ENCODE results near the gene SMIM41.
"Not testable (repeated sequence)": the region's sequence is repeated elsewhere in the genome, so short reads cannot be mapped to it uniquely, and the experiment has no call there.

Gene SMIM41

DNA sequence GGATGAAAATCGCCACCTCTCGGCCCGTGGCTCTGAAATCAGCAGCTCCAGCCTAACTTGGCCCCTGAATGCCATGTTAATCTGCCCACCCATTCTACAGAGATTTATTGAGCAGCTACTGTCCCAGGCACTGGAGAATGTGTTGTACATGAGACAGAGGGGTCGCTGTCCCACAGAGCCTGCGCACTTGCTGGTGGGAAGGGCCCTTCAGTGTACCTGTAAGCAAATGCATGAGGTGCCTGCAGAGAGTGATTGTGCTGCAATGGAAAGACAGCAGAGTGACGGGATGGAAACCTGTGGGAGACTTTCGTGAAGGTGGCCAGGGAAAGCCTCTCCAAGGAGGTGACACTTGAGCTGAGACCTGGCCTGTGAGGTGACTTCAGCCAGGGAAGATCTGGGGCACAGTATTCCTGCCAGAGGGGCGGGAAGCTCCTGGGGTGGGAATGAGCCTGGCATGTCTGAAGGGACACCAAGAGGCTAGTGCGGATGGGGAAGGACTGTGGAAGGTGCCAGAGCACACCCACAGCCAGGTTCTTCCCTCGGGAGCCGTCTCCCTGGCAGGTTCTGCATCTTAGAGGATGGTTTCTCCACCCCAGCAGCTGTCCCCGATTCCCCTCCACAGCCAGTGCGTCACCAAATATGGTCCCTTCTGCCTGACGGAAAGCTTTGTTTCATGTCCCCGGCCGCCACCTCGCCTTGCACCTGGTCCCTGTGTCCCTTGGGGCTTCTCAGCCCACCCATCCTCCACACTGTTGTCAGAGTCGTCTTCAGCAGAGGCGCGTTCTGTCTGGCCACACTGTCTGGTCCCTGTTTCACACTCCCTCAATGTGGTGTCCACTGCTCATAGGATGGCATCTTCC is 8.7 kb downstream of the SMIM41 start:
- peak; percentile 54 for DNase-seq

DNA sequence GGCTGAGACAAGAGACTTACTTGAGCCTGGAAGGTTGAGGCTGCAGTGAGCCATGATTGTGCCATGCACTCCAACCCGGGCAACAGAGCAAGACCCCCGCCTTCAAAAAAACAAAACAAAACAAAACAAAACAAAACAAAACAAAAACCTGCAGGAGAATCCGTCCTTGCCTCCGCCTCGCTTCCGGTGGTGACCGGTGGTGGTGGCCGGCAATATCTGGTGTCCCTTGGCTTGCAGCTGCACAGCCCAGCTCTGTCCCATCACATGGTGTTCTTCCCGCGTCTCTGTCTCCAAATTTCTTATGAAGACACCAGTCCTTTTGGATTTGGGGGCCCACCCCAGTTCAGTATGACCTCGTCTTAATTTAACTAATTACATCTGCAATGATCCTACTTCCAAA is 10.0 kb downstream of the SMIM41 start:
- DNase-seq = no peak

DNA sequence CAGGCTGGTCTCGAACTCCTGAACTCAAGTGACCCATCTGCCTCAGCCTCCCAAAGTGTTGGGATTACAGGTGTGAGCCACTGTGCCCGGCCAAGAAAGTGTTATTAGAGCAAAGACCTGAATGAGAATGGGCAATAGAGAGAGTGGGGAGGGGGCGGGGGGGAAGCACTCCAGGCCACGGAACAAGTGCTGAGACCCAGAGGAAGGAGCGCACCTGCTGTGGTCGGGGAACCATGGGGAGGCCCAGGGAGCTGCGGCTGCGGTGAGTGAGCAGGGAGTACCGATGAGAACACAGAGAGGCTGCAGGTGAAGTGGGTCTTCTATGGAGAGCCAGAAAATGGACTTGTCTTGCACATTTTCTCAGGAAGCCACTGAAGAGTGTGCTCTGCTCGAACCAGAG is 10.8 kb downstream of the SMIM41 start:
- no peak for DNase-seq

GRCh38 chr12:52091061-52091460 is 11.6 kb downstream of the SMIM41 start:
- DNase-seq = no peak

DNA sequence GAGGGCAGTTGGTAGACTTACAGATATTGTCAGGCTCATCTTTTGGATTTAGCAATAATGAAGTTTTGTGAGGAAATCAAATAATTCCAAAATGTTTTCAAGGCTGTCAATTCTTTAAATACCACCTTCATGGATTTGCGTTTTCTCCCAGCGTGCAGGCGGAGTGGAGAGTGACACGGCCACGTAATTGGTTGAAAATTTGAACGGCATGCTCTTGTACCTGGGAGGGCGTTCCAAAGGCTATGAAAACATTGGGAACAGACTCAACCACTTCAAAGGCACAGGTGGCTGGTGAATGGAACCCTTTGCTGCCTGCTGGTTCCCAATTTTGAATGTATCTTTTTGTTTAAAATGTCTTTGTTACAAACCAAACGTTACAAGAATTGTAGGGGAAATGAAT is 12.4 kb downstream of the SMIM41 start:
- no peak for DNase-seq

DNA sequence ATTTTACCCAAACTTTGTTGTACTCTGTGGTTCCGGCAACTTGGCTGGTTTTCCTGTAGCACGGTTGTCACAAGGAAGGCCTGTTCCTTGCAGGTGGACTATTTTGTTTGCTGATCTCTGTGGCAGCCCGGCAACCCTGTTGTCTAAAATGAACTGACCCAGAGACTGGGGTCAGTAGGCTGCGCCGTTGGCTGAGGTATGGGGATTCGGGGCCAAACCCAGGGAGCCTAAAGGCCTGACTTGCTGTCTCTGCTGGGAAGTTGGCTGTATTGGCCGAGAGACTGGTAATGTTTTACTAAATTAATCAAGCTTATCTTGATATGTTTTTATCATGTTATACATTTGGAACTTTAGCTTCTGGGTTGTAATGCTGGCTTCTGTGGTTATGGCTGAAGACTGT is 13.8 kb downstream of the SMIM41 start:
- no peak for DNase-seq

GRCh38 chr12:52096332-52097044 is 17.0 kb downstream of the SMIM41 start:
- no peak for DNase-seq

DNA sequence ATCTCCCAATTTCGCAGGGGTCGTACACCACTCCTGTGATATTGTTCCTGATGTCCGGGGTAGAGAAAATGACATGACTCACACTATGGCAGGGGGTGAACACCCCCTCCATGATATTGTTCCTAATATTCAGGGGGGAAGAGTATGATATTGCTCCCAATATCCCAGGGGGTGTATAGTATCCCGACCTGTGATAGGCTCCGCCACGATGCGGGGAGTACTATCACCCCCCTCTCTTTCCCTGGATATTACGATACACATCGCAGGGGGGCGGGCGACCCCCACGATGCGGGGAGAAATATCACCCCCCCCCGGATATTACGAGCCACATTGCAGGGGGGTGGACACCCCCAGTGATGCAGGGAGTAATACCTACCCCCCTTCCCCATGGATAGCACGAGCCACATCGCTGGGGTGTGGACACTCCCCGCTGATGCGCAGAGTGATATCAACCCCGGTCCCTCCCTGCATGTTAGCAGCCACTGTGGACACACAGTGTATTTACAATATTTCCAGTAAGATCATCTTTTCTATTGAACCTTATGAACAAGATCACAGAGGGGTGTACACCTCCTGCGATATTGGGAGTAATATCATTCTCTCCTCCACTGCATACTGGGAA is 17.7 kb downstream of the SMIM41 start:
- DNase-seq = no peak

DNA sequence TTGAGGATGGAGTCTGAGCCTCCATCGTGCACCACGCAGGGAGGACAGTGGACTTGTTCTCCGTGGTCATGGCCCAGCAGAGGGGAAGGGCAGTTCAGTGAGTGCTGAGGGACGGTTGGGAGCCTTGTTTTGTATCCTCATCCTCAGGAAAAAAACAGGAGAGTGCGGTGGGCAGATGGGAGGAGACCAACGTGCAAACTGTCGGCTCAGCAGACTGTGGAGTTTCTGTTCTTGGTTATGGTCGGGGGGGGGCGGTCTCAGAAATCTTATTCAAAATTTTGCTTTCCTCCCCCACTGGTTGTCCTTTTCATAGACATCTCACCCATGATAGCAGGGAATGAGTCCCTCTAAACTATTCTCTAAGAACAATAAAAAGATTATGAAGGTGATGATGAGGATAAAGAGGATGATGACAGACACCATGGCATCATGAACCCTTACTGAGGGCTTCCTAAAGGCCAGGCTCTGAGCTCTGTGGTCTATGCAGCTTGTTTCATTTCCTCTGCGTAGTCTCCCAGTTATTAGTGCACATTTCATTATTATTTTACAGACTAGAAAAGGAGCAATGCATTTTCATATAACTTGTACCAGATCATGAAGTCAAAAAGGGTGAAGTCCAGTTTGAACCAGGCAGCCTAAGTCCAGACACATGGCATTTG is 25.1 kb downstream of the SMIM41 start:
- not testable (repeated sequence) for DNase-seq

- not testable (repeated sequence) for DNase-seq
These were observed 37.0 kb downstream of the SMIM41 start for GRCh38 chr12:52116222-52117125.

DNA sequence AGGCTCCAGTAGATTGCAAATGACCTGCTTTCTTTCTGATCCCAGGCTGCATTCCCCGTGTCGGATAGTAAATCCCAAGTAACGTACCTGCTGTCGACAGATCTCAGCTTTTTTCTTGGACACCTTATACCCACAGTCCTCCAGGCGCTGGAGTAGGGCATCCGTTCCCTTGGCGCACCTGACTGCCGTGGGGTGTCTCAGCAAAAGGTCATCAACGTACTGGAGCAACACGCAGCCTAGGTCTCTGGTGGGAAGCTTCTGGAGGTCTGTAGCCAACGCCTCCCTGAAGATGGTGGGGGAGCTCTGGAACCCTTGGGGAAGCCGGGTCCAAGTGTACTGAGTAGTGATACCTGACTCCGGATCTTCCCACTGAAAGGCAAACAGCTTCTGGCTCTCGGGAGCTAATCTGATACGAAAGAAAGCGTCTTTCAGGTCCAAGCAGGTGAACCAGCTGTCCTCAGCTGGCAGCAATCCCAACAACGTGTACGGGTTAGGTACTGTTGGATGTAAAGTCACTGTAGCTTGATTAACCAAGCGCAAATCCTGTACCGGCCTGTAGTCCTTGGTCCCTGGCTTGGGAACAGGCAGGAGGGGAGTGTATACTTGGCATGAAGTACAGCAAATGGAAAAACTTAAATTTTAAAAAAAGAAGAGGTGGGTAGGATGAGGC is 38.4 kb downstream of the SMIM41 start:
- DNase-seq = not testable (repeated sequence)

- peak; percentile 61 for DNase-seq
These were observed 40.1 kb downstream of the SMIM41 start for GRCh38 chr12:52119398-52120254.

DNA sequence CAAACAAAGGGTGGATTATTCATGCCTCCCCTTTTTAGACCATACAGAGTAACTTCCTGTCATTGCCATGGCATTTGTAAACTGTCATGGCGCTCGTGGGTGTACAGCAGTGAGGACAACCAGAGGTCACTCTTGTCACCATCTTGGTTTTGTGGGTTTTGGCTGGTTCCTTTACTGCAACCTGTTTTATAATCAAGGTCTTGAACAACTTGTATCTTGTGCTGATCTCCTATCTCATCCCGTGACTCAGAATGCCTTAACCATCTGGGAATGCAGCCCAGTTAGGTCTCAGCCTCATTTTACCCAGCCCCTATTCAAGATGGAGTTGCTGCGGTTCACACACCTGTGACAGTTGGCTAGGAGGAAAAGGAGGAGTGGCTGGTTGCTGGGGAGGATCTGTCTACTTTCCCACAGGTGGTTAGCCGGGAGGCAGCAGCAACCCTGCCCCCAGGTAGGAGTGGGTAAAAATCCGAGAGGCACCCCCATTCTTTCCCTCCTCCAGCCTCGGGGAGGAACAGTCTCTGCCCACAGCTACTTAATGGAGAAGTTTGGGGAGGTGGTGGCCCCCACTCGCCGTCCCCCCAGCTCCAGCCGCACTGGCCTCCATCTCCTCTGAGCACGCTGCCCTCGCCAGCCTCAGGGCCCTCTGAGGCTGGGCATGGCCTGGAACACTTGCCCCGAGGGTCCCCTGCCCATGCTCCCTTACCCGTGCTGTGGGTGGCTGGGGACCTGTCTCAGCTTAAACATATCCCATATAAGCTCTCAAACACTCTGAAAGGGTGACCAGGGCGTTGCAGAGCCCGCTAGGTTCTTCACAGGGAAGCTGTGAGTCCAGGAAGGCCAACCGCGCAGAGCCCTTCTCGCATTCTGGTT is 41.7 kb downstream of the SMIM41 start:
- no peak for DNase-seq

DNA sequence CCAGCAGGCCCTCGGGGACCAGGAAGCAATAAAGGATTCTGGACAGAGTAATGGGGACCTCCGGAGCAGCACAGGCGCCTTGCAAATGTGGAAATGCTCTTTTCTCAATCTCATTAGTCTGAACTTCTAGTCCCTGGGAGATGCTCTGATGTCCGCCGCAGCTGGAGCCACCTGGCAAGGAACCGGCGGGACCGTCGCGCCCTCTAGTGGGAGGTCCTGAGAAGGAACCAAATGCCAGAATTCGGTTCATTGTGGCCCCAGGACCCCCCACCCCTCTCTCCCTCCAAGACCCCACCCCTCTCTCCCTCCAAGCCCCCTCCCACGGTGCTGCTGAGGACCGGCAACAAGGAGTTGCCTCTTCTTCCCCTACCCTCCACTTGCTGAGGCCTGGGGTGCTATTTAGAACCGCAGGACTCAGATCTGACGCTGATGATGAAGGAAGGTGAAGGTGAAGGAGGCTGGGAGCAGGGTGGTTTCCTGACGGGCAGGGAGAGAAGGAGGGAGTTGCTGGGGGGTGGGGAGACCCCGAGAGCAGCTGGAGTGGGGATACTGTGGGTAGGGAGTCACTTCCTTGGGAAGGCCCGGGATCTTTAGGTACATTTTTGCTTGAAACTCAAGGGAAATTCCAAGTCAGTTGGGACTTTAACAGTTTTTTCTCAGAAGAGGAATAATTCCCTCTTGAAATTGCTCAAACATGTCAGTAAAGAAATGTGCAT is 42.5 kb downstream of the SMIM41 start:
- peak; percentile 79 for DNase-seq

- no peak for DNase-seq
These were observed 43.0 kb downstream of the SMIM41 start for GRCh38 chr12:52122540-52122871.

- DNase-seq = no peak
These were observed 43.4 kb downstream of the SMIM41 start for GRCh38 chr12:52122904-52123303.

DNA sequence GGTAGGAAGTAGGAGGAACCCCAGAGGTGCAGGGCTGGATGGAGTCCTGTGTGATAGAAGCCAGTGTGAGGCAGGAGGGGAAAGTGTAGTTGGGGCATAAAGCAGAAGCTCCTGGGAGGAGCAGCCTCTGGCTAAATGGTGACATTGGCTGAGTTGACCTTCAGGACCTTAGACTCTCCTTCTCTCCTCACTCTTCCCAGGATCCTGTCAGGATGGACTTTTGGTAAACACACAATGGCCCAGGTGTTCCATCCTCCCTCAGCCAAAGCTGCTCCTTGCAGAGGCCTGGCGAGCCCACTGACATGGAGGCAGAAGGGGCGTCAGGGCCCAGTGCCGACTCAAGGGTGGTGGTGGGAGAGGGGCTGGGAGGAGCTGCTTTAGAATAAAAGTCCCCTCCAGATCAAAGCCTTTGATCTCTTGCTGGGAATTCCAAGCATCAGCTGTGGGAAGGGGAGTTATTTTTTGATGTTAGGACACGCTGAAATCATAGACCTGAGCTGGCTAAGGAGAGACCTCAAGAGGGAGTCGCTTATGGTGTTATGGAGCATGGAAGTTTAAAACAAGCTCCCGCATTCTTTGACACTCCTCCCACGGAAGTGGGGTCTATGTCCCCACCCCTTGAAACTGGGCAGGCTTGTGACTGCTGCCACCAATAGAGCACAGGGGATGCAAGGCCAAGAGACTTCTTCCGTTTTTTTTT is 44.1 kb downstream of the SMIM41 start:
- no peak for DNase-seq

- peak; percentile 43 for DNase-seq
These were observed 46.0 kb downstream of the SMIM41 start for GRCh38 chr12:52125476-52125900.

Measured in eye (tissue), 1 donor.